HCT116 (cell line): ENCODE measurements around the gene RBM25. TPM values are rescaled to one million over a fixed set of nuclear protein-coding genes. Genes with fewer than 3 reads are reported as not detected.

Experiments used
- ATAC-seq: fragments of 200-7000 bp; cut with Tn5 transposase; 2 replicates; pipeline ENCODE4 v1.9.1; 2020; ENCODE audit warnings: mild to moderate bottlenecking, moderate library complexity
- BruUV-seq: library from RNA; stranded (reverse); fragments of 400-500 nt; replicated peaks from 2 replicates; lab custom pipeline; 2021; lab: Mats Ljungman, UMichigan
- CTCF ChIA-PET: fragments of 300-600 bp; sonication (Branson Sonifier 250); formaldehyde crosslinking; loops from one replicate; lab custom pipeline; 2021; ENCODE audit warnings: antibody characterized with exemption; lab: Charles Lee
- POLR2A ChIA-PET: fragments of 300-600, 350-600 bp; sonication (Branson Sonifier 250); formaldehyde crosslinking; loops from one replicate; lab custom pipeline; 2021; ENCODE audit warnings: antibody characterized with exemption; lab: Charles Lee
- RAD21 ChIA-PET, 2 experiments: fragments of 300-600 bp; sonication (Branson Sonifier 250); formaldehyde crosslinking; loops; one replicate each; lab custom pipeline; 2023; ENCODE audit warnings: low total read pairs in 2 of 2; ENCODE audit not compliant: uncharacterized antibody in 2 of 2, unreplicated experiment in 2 of 2, low non-redundant PET in 1 of 2; lab: Charles Lee
- DNase-seq: peaks from one replicate; pipeline ENCODE4 v3.0.0-alpha.2; 2010; ENCODE audit warnings: low read depth, low spot score
- H2AFZ ChIP-seq: fragments of 200-600 bp; shearing (Covaris generic), sonication (generic); 2 replicates; pipeline ENCODE4 v1.6.1; 2017; ENCODE audit warnings: low read depth, mixed run types, mixed read lengths, antibody characterized with exemption, low read length; ENCODE audit not compliant: poor library complexity, severe bottlenecking
- H3K27ac ChIP-seq: 2 replicates; pipeline ENCODE4 v1.5.1; 2012; ENCODE audit warnings: low read depth, low read length
- H3K27me3 ChIP-seq: fragments of 200-600 bp; sonication (generic); 2 replicates; pipeline ENCODE4 v1.6.1; 2016; ENCODE audit warnings: mixed run types, low read length, mixed read lengths; ENCODE audit not compliant: insufficient read depth
- H3K36me3 ChIP-seq, 2 experiments: fragments of 200-500 bp in 1 of 2; fragments of 200-600 bp in 1 of 2; sonication (Bioruptor generic) in 1 of 2; sonication (generic) in 1 of 2; 2 replicates each; pipeline versions ENCODE4 v1.5.1 to v1.6.1; 2014 to 2016; ENCODE audit warnings: low read length in 2 of 2, inconsistent platforms in 1 of 2, mixed read lengths in 1 of 2, mixed run types in 1 of 2; ENCODE audit not compliant: insufficient read depth in 2 of 2, control insufficient read depth in 1 of 2
- H3K4me1 ChIP-seq, 2 experiments: fragments of 200-600 bp in 1 of 2; sonication (generic) in 1 of 2; 2 replicates each; pipeline versions ENCODE4 v1.5.1 to v1.6.1; 2012 to 2017; ENCODE audit warnings: low read length in 2 of 2, inconsistent platforms in 1 of 2, mild to moderate bottlenecking in 1 of 2, mixed read lengths in 1 of 2, mixed run types in 1 of 2, moderate library complexity in 1 of 2; ENCODE audit not compliant: insufficient read depth in 2 of 2, control insufficient read depth in 1 of 2
- H3K4me2 ChIP-seq: fragments of 200-600 bp; sonication (generic); 2 replicates; pipeline ENCODE4 v1.6.1; 2017; ENCODE audit warnings: mixed run types, low read length, mixed read lengths
- H3K4me3 ChIP-seq, 2 experiments: fragments of 200-600 bp in 1 of 2; sonication (generic) in 1 of 2; replicated peaks in 1 of 2; 2 replicates each; pipeline ENCODE4 v1.5.1; 2011 to 2016; ENCODE audit warnings: low read length in 2 of 2, control low read depth in 1 of 2, low read depth in 1 of 2, mild to moderate bottlenecking in 1 of 2, mixed read lengths in 1 of 2, mixed run types in 1 of 2
- H3K79me2 ChIP-seq: fragments of 200-600 bp; sonication (generic); 2 replicates; pipeline ENCODE4 v1.6.1; 2017; ENCODE audit warnings: mild to moderate bottlenecking, mixed run types, low read length, moderate library complexity, mixed read lengths; ENCODE audit not compliant: insufficient read depth
- H3K9ac ChIP-seq: fragments of 200-600 bp; sonication (generic); 2 replicates; pipeline ENCODE4 v1.6.1; 2016; ENCODE audit warnings: low read length, mixed read lengths
- H3K9me2 ChIP-seq: fragments of 200-600 bp; sonication (generic), shearing (Covaris generic); 2 replicates; pipeline ENCODE4 v1.6.1; 2017; ENCODE audit warnings: mixed run types, mild to moderate bottlenecking, moderate library complexity; ENCODE audit not compliant: insufficient read depth
- H3K9me3 ChIP-seq, 2 experiments: fragments of 200-500 bp in 1 of 2; fragments of 200-600 bp in 1 of 2; sonication (Bioruptor generic) in 1 of 2; sonication (generic) in 1 of 2; 2 replicates each; pipeline ENCODE4 v1.6.1; 2014 to 2017; ENCODE audit warnings: low read length in 2 of 2, mixed read lengths in 2 of 2, inconsistent platforms in 1 of 2, low read depth in 1 of 2, mild to moderate bottlenecking in 1 of 2, mixed run types in 1 of 2, moderate library complexity in 1 of 2; ENCODE audit not compliant: control insufficient read depth in 1 of 2, insufficient read depth in 1 of 2
- H4K20me1 ChIP-seq: fragments of 200-600 bp; sonication (generic), shearing (Covaris generic); 2 replicates; pipeline ENCODE4 v1.6.1; 2017; ENCODE audit warnings: mixed run types, mild to moderate bottlenecking, moderate library complexity; ENCODE audit not compliant: insufficient read depth
- EZH2 ChIP-seq: fragments of 200-600 bp; sonication (generic); IDR thresholded peaks from 2 replicates; pipeline ENCODE4 v1.6.1; 2017; ENCODE audit warnings: antibody characterized with exemption, mixed run types
- EZH2phosphoT487 ChIP-seq: fragments of 200-600 bp; IDR thresholded peaks from 2 replicates; pipeline ENCODE4 v1.6.1; 2018; ENCODE audit warnings: antibody characterized with exemption, borderline replicate concordance
- FOSL1 ChIP-seq: IDR thresholded peaks from 2 replicates; pipeline ENCODE4 v1.6.1; 2012; ENCODE audit warnings: low read depth
- MAX ChIP-seq: IDR thresholded peaks from 2 replicates; pipeline ENCODE4 v1.6.1; 2012
- POLR2AphosphoS5 ChIP-seq: IDR thresholded peaks from 2 replicates; pipeline ENCODE4 v1.6.1; 2011; ENCODE audit warnings: mild to moderate bottlenecking, low read depth, low read length, moderate library complexity
- RAD21 ChIP-seq: IDR thresholded peaks from 2 replicates; pipeline ENCODE4 v1.6.1; 2012; ENCODE audit warnings: low read depth, mild to moderate bottlenecking
- REST ChIP-seq: IDR thresholded peaks from 2 replicates; pipeline ENCODE4 v1.6.1; 2012; ENCODE audit warnings: low read depth
- SIN3A ChIP-seq: IDR thresholded peaks from 2 replicates; pipeline ENCODE4 v1.6.1; 2012; ENCODE audit warnings: low read depth
- SP1 ChIP-seq: IDR thresholded peaks from 2 replicates; pipeline ENCODE4 v1.6.1; 2012; ENCODE audit warnings: low read depth
- SRF ChIP-seq: IDR thresholded peaks from 2 replicates; pipeline ENCODE4 v1.6.1; 2012; ENCODE audit warnings: low read depth
- TCF7L2 ChIP-seq: IDR thresholded peaks from 2 replicates; pipeline ENCODE4 v1.7.0; 2011; ENCODE audit warnings: borderline replicate concordance, inconsistent platforms; ENCODE audit not compliant: insufficient read depth, insufficient read length; ENCODE audit errors: extremely low read depth
- YY1 ChIP-seq: IDR thresholded peaks from 2 replicates; pipeline ENCODE4 v1.6.1; 2011; ENCODE audit warnings: low read length, low read depth, moderate library complexity, mild to moderate bottlenecking; ENCODE audit not compliant: insufficient replicate concordance; ENCODE audit errors: extremely low read depth
- ZBTB33 ChIP-seq: IDR thresholded peaks from 2 replicates; pipeline ENCODE4 v1.6.1; 2011; ENCODE audit warnings: mild to moderate bottlenecking, low read length, moderate library complexity; ENCODE audit not compliant: insufficient replicate concordance; ENCODE audit errors: extremely low read depth
- ZNF274 ChIP-seq: fragments of 200-500 bp; sonication (Bioruptor generic); IDR thresholded peaks from 2 replicates; pipeline ENCODE4 v1.6.1; 2014; ENCODE audit warnings: mild to moderate bottlenecking, low read depth, low read length, inconsistent platforms
- intact Hi-C: fragments of 100-400 bp; cut with micrococcal nuclease; formaldehyde crosslinking; loops from 2 replicates; pipeline ENCODE4 v1.10.0; 2022
- total RNA-seq: library from RNA; stranded (reverse); gene quantifications from one replicate; pipeline ENCODE4 v1.2.1, GENCODE V29; 2021; ENCODE audit not compliant: unreplicated experiment

Gene RBM25
- total RNA-seq, 1 experiment from 2014 or later, result 80.1 TPM

GRCh38 chr14:73100334-73100733 lies 42.0 kb downstream of the RBM25 start:
- no peaks in the 10 kb centered on the region for H3K9me2 ChIP-seq
- TSS peak; percentile 6 for BruUV-seq
- peaks cover 69 to 76% of the 10 kb centered on the region in 2 experiments for H3K36me3 ChIP-seq
- RAD21 ChIA-PET, result no interaction called here
- H4K20me1 ChIP-seq, result peaks cover 8% of the 10 kb centered on the region; the same call in 1 of the 2 replicates
- H3K27ac ChIP-seq, result no peak overlapping the region
- H2AFZ ChIP-seq, result no peak overlapping the region
- ATAC-seq (no peak), DNase-seq (no peak)
- H3K9ac ChIP-seq, result no peak overlapping the region
- intact Hi-C loops, result no loop called here
- peaks cover 97% of the 10 kb centered on the region for H3K79me2 ChIP-seq
- CTCF ChIA-PET, result no interaction called here
- POLR2A ChIA-PET, result no interaction called here
- H3K4me2 ChIP-seq, result no peak overlapping the region
- no peaks in the 10 kb centered on the region for H3K9me3 ChIP-seq
- H3K27me3 ChIP-seq, result no peaks in the 10 kb centered on the region
- no peak overlapping the region for H3K4me3 ChIP-seq
- H3K4me1 ChIP-seq, result no peaks in the 10 kb centered on the region
- no peak for TF ChIP-seq SIN3A
- TF ChIP-seq EZH2phosphoT487, result no peak
- no peak for TF ChIP-seq POLR2AphosphoS5
- TF ChIP-seq FOSL1, result no peak
- no peak for TF ChIP-seq SP1
- TF ChIP-seq ZNF274, result no peak
- no peak for TF ChIP-seq REST
- no peak for TF ChIP-seq MAX
- TF ChIP-seq EZH2, result no peak
- TF ChIP-seq SRF, result no peak
- TF ChIP-seq RAD21, result no peak
- TF ChIP-seq YY1, result no peak
- no peak for TF ChIP-seq ZBTB33
- no peak for TF ChIP-seq TCF7L2
